Chondrocyte (in vitro differentiated cells): ENCODE results near the gene ENPP6. TPM values are rescaled to one million over a fixed set of nuclear protein-coding genes. Genes with fewer than 3 reads are reported as not detected.

Experiments used
- DNase-seq: peaks from one replicate; pipeline ENCODE4 v3.0.0; 2021; ENCODE audit warnings: mixed read lengths, low spot score
- H3K27ac Mint-ChIP-seq: one replicate; pipeline ENCODE4 v1.8.0; 2021; ENCODE audit warnings: mild to moderate bottlenecking, moderate library complexity, mixed read lengths; ENCODE audit not compliant: unreplicated experiment
- H3K27me3 Mint-ChIP-seq: 2 replicates; pipeline ENCODE4 v1.8.0; 2021; ENCODE audit warnings: low read depth, mixed read lengths
- H3K36me3 Mint-ChIP-seq: 2 replicates; pipeline ENCODE4 v1.8.0; 2021; ENCODE audit warnings: low read depth, mixed read lengths
- H3K4me1 Mint-ChIP-seq: 2 replicates; pipeline ENCODE4 v1.8.0; 2021; ENCODE audit warnings: low read depth, mild to moderate bottlenecking, mixed read lengths
- H3K4me3 Mint-ChIP-seq: one replicate; pipeline ENCODE4 v1.8.0; 2021; ENCODE audit warnings: mild to moderate bottlenecking, moderate library complexity, mixed read lengths; ENCODE audit not compliant: unreplicated experiment
- H3K9me3 Mint-ChIP-seq: 2 replicates; pipeline ENCODE4 v1.8.0; 2021; ENCODE audit warnings: low read depth, mixed read lengths
- CTCF ChIP-seq: fragments of 200-600 bp; sonication (generic); IDR thresholded peaks from 2 replicates; pipeline ENCODE4 v1.5.0; 2021; ENCODE audit warnings: antibody characterized with exemption, mild to moderate bottlenecking, moderate library complexity
- total RNA-seq: library from RNA; stranded (reverse); gene quantifications from 3 replicates; pipeline ENCODE4 v1.2.1, GENCODE V29; 2021

The ENPP6 gene
- total RNA-seq, 1 donor from 2014 or later, result not detected

- peaks cover 4% of the 10 kb centered on the region for H3K9me3 Mint-ChIP-seq
- no peak for TF ChIP-seq CTCF
- H3K27ac Mint-ChIP-seq, result no peak overlapping the region
These were observed 26.4 kb downstream of the ENPP6 start for GRCh38 chr4:184191267-184191666.

GRCh38 chr4:184190711-184191110, 27.0 kb downstream of the ENPP6 start:
- Mint-ChIP-seq H3K36me3 (no peaks in the 10 kb centered on the region), H3K27ac (no peak overlapping the region), H3K9me3 (peaks cover 4% of the 10 kb centered on the region), H3K27me3 (no peaks in the 10 kb centered on the region), H3K4me1 (no peaks in the 10 kb centered on the region), H3K4me3 (no peak overlapping the region)
- no peak for TF ChIP-seq CTCF
- DNase-seq, result no peak

More at GRCh38 chr4:184191267-184191666, 26.4 kb downstream of the ENPP6 start:
- H3K27me3 Mint-ChIP-seq, result no peaks in the 10 kb centered on the region
- no peak for DNase-seq
- no peaks in the 10 kb centered on the region for H3K4me1 Mint-ChIP-seq
- no peaks in the 10 kb centered on the region for H3K36me3 Mint-ChIP-seq
- no peak overlapping the region for H3K4me3 Mint-ChIP-seq

- no peak overlapping the region for H3K27ac Mint-ChIP-seq
- TF ChIP-seq CTCF, result no peak
- peaks cover 4% of the 10 kb centered on the region for H3K27me3 Mint-ChIP-seq
- peaks cover 4% of the 10 kb centered on the region for H3K9me3 Mint-ChIP-seq
- H3K4me1 Mint-ChIP-seq, result no peaks in the 10 kb centered on the region
- DNase-seq, result no peak
- H3K4me3 Mint-ChIP-seq, result no peak overlapping the region
- no peaks in the 10 kb centered on the region for H3K36me3 Mint-ChIP-seq
These were observed 27.7 kb downstream of the ENPP6 start for GRCh38 chr4:184189966-184190365.

GRCh38 chr4:184188443-184189400, 29.0 kb downstream of the ENPP6 start:
- Mint-ChIP-seq H3K36me3 (no peaks in the 10 kb centered on the region), H3K4me3 (no peak overlapping the region), H3K27me3 (peaks cover 11% of the 10 kb centered on the region), H3K9me3 (peaks cover 4% of the 10 kb centered on the region), H3K4me1 (no peaks in the 10 kb centered on the region), H3K27ac (no peak overlapping the region)
- TF ChIP-seq CTCF, result no peak
- no peak for DNase-seq

- Mint-ChIP-seq H3K27me3 (peaks cover 24% of the 10 kb centered on the region), H3K36me3 (peaks cover 6% of the 10 kb centered on the region), H3K27ac (no peak overlapping the region), H3K4me1 (no peaks in the 10 kb centered on the region), H3K4me3 (no peak overlapping the region), H3K9me3 (peaks cover 40% of the 10 kb centered on the region)
- DNase-seq, result no peak
- TF ChIP-seq CTCF, result no peak
These were observed 40.4 kb downstream of the ENPP6 start for GRCh38 chr4:184177271-184177670.
